Measurements from ENCODE around the gene DEGS2. TPM values are rescaled to one million over a fixed set of nuclear protein-coding genes. Genes with fewer than 3 reads are reported as not detected.
"Not testable (repeated sequence)": the region's sequence is repeated elsewhere in the genome, so short reads cannot be mapped to it uniquely, and the experiment has no call there.

Gene DEGS2
- 0.43 TPM in 1 of 2 replicates, not detected in the other for total RNA-seq (2014; rRNA removed; shearing (Covaris generic); ENCODE audit: low replicate concordance)

DNA sequence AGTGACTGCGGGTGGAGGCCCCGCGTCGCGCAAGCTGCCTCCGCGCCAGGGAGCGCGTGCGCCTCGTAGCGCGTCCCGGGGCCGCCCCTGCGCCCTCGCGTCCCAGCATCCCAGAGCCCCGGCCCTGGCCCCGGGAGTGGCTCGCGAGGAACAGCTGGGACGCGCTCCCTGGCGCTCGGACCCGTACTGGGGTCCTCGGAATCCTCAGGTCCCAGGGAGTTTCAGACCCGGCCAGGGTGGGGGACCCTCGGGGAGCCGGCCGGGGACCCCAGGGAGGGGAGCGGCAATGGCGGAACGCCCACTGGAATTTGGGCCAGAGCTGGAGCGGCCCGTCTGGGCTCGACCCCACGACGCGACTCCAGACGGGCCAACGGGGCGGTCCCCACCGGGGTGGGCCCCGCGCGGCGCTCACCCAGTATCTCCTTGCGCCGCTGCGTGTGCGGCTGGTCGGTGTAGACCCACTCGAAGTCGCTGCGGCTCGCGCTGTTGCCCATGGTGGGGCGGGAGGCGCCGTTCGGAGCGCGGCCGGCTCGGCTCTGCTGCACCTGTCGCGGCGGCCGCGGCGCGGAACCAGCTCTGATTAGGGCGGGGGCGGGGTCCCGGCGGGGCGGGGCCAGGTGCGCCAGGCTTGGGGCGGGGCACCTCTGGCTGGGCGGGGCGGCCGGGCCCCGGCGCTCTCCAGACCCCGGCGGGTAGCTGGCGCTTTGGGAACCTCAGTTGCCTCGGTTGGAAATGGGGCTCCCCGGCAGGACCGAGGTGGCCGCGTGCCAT is at the start of gene DEGS2:
Gene DEGS2, minus strand, starts transcription at position 552 of the 771 bp plus-strand sequence. Its CDS starts 58 bp downstream, at position 494.
- DNase-seq: no peak
- no peaks in the 10 kb centered on the region for H3K27me3 ChIP-seq (ENCODE audit: low read length)
- no peak within 1 kb of the TSS for H3K4me2 ChIP-seq (ENCODE audit: low read depth, low read length, poor library complexity, severe bottlenecking)
- no peak within 1 kb of the TSS for H3K27ac ChIP-seq (ENCODE audit: low read length)
- H4K20me1 ChIP-seq (ENCODE audit: insufficient read depth, low read depth, low read length): no peaks in the 10 kb centered on the region
- no peaks in the 10 kb centered on the region for H3K9me2 ChIP-seq (replicated peaks; ENCODE audit: insufficient read depth, low read length)
- no peak within 1 kb of the TSS for H3K4me3 ChIP-seq (ENCODE audit: low read length)
- H3K36me3 ChIP-seq (ENCODE audit: insufficient read depth, low read length): no peaks in the 10 kb centered on the region
- no peak within 1 kb of the TSS for H3K9ac ChIP-seq (ENCODE audit: low read length)
- no peak within 1 kb of the TSS for H2AFZ ChIP-seq (ENCODE audit: low read length)
- H3K4me1 ChIP-seq (ENCODE audit: low read length): peaks cover 11% of the 10 kb centered on the region
- H3K79me2 ChIP-seq (ENCODE audit: low read length): no peaks in the 10 kb centered on the region
- peaks cover 12% of the 10 kb centered on the region for H3K9me3 ChIP-seq (ENCODE audit: low read length)

DNA sequence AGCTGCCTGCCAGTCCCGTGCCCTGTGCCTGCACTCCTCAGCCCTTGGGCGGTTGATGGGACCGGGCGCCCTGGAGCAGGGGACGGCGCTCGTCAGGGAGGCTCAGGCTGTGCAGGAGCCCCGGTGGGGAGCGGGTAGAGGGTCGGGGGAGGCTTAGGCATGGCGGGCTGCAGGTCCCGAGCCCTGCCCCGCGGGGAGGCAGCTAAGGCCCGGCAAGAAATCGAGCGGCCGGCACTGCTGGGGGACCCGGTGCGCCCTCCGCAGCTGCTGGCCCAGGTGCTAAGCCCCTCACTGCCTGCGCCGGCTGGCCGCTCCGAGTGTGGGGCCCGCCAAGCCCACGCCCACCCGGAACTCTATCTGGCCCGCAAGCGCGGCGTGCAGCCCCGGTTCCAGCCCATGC is 48.7 kb upstream of the DEGS2 start:
- not testable (repeated sequence) for H3K27me3 ChIP-seq (ENCODE audit: low read length); H4K20me1 ChIP-seq (ENCODE audit: insufficient read depth, low read depth, low read length); H3K4me1 ChIP-seq (ENCODE audit: low read length); H3K27ac ChIP-seq (ENCODE audit: low read length); H3K4me3 ChIP-seq (ENCODE audit: low read length); DNase-seq; H2AFZ ChIP-seq (ENCODE audit: low read length); H3K9me3 ChIP-seq (ENCODE audit: low read length); H3K9ac ChIP-seq (ENCODE audit: low read length); H3K36me3 ChIP-seq (ENCODE audit: insufficient read depth, low read length); H3K9me2 ChIP-seq (replicated peaks; ENCODE audit: insufficient read depth, low read length); H3K79me2 ChIP-seq (ENCODE audit: low read length); H3K4me2 ChIP-seq (ENCODE audit: low read depth, low read length, poor library complexity, severe bottlenecking)

DNA sequence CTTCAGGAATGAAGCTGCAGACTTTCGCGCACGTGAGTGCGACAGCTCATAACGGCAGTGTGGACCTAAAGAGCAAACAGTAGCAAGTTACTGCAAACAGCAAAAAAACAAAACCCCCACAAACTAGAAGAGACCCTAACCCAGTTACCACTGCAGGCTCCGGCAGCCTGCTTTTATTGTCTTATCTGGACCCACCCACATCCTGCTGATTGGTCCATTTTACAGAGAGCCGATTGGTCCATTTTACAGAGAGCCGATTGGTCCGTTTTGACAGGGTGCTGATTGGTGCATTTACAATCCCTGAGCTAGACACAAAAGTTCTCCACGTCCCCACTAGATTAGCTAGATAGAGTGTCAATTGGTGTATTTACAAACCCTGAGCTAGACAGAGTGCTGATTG is 48.1 kb upstream of the DEGS2 start:
- H3K4me1 ChIP-seq (ENCODE audit: low read length); DNase-seq; H2AFZ ChIP-seq (ENCODE audit: low read length); H3K36me3 ChIP-seq (ENCODE audit: insufficient read depth, low read length); H4K20me1 ChIP-seq (ENCODE audit: insufficient read depth, low read depth, low read length); H3K9ac ChIP-seq (ENCODE audit: low read length); H3K4me2 ChIP-seq (ENCODE audit: low read depth, low read length, poor library complexity, severe bottlenecking); H3K9me2 ChIP-seq (replicated peaks; ENCODE audit: insufficient read depth, low read length); H3K9me3 ChIP-seq (ENCODE audit: low read length); H3K27ac ChIP-seq (ENCODE audit: low read length); H3K79me2 ChIP-seq (ENCODE audit: low read length); H3K27me3 ChIP-seq (ENCODE audit: low read length); H3K4me3 ChIP-seq (ENCODE audit: low read length): not testable (repeated sequence)

DNA sequence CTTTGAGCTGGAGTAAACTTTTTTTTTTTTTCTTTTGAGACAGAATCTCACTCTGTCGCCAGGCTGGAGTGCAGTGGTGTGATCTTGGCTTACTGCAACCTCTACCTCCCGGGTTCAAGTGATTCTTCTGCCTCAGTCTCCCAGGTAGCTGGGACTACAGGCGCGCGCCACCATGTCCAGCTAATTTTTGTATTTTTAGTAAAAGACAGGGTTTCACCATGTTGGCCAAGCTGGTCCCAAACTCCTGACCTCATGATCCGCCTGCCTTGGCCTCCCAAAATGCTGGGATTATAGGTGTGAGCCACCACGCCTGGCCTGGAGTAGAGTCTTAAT is 45.4 kb upstream of the DEGS2 start:
- H3K9me2 ChIP-seq (replicated peaks; ENCODE audit: insufficient read depth, low read length); H3K27me3 ChIP-seq (ENCODE audit: low read length); H3K9me3 ChIP-seq (ENCODE audit: low read length); H3K4me3 ChIP-seq (ENCODE audit: low read length); H3K4me1 ChIP-seq (ENCODE audit: low read length); H3K79me2 ChIP-seq (ENCODE audit: low read length); H4K20me1 ChIP-seq (ENCODE audit: insufficient read depth, low read depth, low read length); DNase-seq; H3K36me3 ChIP-seq (ENCODE audit: insufficient read depth, low read length); H3K4me2 ChIP-seq (ENCODE audit: low read depth, low read length, poor library complexity, severe bottlenecking); H2AFZ ChIP-seq (ENCODE audit: low read length); H3K9ac ChIP-seq (ENCODE audit: low read length); H3K27ac ChIP-seq (ENCODE audit: low read length): not testable (repeated sequence)

DNA sequence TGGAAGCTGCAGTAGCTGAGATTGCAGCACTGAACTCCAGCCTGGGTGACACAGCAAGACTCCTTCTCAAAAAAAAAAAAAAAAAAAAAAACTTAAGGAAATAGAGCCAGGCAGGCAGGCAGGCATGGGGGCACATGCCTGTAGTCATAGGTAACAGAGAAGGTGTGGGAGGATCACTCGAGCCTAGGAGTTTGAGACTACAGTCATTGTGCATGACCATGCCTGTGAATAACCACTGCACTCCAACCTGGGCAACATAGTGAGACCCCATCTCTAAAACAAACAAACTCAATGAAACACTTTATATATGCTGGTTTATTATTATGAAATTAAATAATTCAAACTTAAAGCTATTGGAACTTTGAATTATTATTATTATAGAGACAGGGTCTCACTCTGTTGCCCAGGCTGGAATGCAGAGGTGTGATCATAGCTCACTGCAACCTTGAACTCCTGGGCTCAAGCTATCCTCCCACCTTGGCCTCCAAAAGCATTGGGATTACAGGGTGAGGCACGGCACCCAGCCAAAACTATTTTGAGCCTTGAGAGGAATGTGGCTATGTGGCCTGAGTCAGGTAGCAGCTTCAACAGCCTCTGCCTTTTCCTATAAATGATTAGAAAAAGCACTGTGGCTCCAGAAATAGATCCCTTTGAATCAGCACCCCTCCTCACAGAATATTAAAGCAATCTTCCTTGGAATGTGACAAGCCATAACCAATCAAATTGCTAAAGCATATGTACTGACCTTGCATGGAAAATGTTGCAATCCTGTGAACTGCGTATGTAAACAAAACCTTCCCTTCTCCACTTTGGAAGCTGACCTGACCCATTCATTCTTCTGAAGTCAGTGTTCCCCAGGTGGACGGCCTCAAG is 44.8 kb upstream of the DEGS2 start:
- no peaks in the 10 kb centered on the region for H3K4me1 ChIP-seq (ENCODE audit: low read length)
- DNase-seq: no peak
- no peak overlapping the region for H3K4me3 ChIP-seq (ENCODE audit: low read length)
- no peaks in the 10 kb centered on the region for H3K27me3 ChIP-seq (ENCODE audit: low read length)
- H3K9ac ChIP-seq (ENCODE audit: low read length): no peak overlapping the region
- no peaks in the 10 kb centered on the region for H3K9me2 ChIP-seq (replicated peaks; ENCODE audit: insufficient read depth, low read length)
- H3K9me3 ChIP-seq (ENCODE audit: low read length): no peaks in the 10 kb centered on the region
- no peak overlapping the region for H2AFZ ChIP-seq (ENCODE audit: low read length)
- H3K4me2 ChIP-seq (ENCODE audit: low read depth, low read length, poor library complexity, severe bottlenecking): no peak overlapping the region
- H3K79me2 ChIP-seq (ENCODE audit: low read length): no peaks in the 10 kb centered on the region
- H4K20me1 ChIP-seq (ENCODE audit: insufficient read depth, low read depth, low read length): no peaks in the 10 kb centered on the region
- no peaks in the 10 kb centered on the region for H3K36me3 ChIP-seq (ENCODE audit: insufficient read depth, low read length)
- H3K27ac ChIP-seq (ENCODE audit: low read length): no peak overlapping the region

DNA sequence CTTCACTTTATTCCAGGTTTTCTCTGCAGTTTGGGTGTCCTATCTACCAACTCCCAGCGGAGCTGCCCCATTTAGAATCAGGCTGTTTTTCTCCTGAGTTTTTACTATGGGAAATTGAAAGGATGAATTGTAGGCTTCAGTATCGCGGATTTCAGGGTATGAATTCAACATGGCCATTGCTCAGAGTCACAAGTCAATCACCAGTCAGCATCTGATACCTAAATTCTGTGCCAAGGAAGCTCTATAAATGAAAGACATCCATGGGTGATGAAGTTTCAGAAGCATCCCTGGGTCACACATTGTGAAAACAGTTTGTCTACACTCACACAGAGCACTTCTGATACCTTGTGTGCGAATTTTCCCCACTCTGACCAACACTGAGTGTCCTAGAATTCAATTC is 43.7 kb upstream of the DEGS2 start:
- H4K20me1 ChIP-seq (ENCODE audit: insufficient read depth, low read depth, low read length): no peaks in the 10 kb centered on the region
- H2AFZ ChIP-seq (ENCODE audit: low read length): no peak overlapping the region
- no peaks in the 10 kb centered on the region for H3K4me1 ChIP-seq (ENCODE audit: low read length)
- no peak for DNase-seq
- H3K27ac ChIP-seq (ENCODE audit: low read length): no peak overlapping the region
- H3K27me3 ChIP-seq (ENCODE audit: low read length): no peaks in the 10 kb centered on the region
- no peaks in the 10 kb centered on the region for H3K36me3 ChIP-seq (ENCODE audit: insufficient read depth, low read length)
- no peak overlapping the region for H3K4me2 ChIP-seq (ENCODE audit: low read depth, low read length, poor library complexity, severe bottlenecking)
- H3K9ac ChIP-seq (ENCODE audit: low read length): no peak overlapping the region
- H3K4me3 ChIP-seq (ENCODE audit: low read length): no peak overlapping the region
- H3K79me2 ChIP-seq (ENCODE audit: low read length): no peaks in the 10 kb centered on the region
- H3K9me3 ChIP-seq (ENCODE audit: low read length): no peaks in the 10 kb centered on the region
- H3K9me2 ChIP-seq (replicated peaks; ENCODE audit: insufficient read depth, low read length): no peaks in the 10 kb centered on the region

DNA sequence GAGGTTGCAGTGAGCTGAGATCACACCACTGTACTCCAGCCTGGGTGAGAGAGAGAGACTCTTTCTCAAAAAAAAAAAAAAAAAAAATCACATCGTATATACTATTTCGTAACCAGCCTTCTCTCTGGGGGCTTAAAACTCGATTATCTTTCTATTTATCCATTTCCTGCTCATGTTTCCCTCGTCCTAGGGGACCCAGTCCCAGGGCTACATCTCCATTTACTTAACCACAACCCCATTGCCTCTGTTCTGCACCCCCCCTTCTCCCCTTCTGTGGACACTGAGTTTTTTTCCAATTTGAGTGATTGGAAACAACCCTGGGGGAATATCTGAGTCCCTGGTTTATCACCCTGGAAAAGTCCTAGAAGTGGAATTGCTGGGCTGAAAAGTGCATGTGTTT is 43.3 kb upstream of the DEGS2 start:
- Histone ChIP-seq H3K36me3 (ENCODE audit: insufficient read depth, low read length) (no peaks in the 10 kb centered on the region), H3K9ac (ENCODE audit: low read length) (no peak overlapping the region), H3K27me3 (ENCODE audit: low read length) (no peaks in the 10 kb centered on the region), H3K4me3 (ENCODE audit: low read length) (no peak overlapping the region), H2AFZ (ENCODE audit: low read length) (no peak overlapping the region), H4K20me1 (ENCODE audit: insufficient read depth, low read depth, low read length) (no peaks in the 10 kb centered on the region), H3K79me2 (ENCODE audit: low read length) (no peaks in the 10 kb centered on the region), H3K27ac (ENCODE audit: low read length) (no peak overlapping the region), H3K9me2 (replicated peaks; ENCODE audit: insufficient read depth, low read length) (no peaks in the 10 kb centered on the region), H3K4me1 (ENCODE audit: low read length) (no peaks in the 10 kb centered on the region), H3K9me3 (ENCODE audit: low read length) (no peaks in the 10 kb centered on the region), H3K4me2 (ENCODE audit: low read depth, low read length, poor library complexity, severe bottlenecking) (no peak overlapping the region)
- no peak for DNase-seq

DNA sequence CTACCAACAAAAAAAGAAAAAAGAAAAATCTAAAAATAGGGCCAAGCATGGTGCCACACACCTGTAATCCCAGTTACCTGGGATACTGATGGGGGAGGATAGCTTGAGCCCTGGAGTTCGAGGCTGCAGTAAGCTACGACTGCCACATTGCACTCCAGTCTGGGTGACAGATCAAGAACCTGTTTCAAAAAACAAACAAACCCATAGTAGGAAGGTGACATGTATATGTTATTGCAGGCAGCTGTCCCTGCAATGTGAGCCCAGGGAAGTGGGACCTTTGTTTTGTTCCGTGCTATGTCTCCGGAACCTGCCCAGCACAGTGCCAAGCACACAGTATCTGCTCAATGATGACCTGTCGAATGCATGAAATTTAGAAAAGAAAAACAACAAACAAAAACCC is 42.3 kb upstream of the DEGS2 start:
- Histone ChIP-seq H3K9ac (ENCODE audit: low read length) (no peak overlapping the region), H3K79me2 (ENCODE audit: low read length) (no peaks in the 10 kb centered on the region), H3K4me1 (ENCODE audit: low read length) (no peaks in the 10 kb centered on the region), H3K9me3 (ENCODE audit: low read length) (no peaks in the 10 kb centered on the region), H3K27ac (ENCODE audit: low read length) (no peak overlapping the region), H3K4me3 (ENCODE audit: low read length) (no peak overlapping the region), H3K36me3 (ENCODE audit: insufficient read depth, low read length) (no peaks in the 10 kb centered on the region), H3K27me3 (ENCODE audit: low read length) (no peaks in the 10 kb centered on the region), H3K9me2 (replicated peaks; ENCODE audit: insufficient read depth, low read length) (no peaks in the 10 kb centered on the region), H2AFZ (ENCODE audit: low read length) (no peak overlapping the region), H3K4me2 (ENCODE audit: low read depth, low read length, poor library complexity, severe bottlenecking) (no peak overlapping the region), H4K20me1 (ENCODE audit: insufficient read depth, low read depth, low read length) (no peaks in the 10 kb centered on the region)
- no peak for DNase-seq

Data from Karpas-422 (cell line).